Stimulated activated effector memory CD8-positive, alpha-beta T cell treated with anti-CD3 and anti-CD28 coated beads, Interleukin-12 subunit alpha, Interleukin-12 subunit beta, amount 100 ng/mL, for 72 hours (primary cell): ENCODE results near the gene DRAM2.

Experiments
- ATAC-seq: fragments of 150-1000 bp; cut with Tn5 transposase; 2 replicates; pipeline ENCODE4 v1.10.0; 2021
- DNase-seq, 2 donors: peaks; one replicate each; pipeline ENCODE4 v3.0.0; 2021 to 2022; ENCODE audit warnings: low spot score in 2 of 2
- H3K27ac Mint-ChIP-seq: one replicate; pipeline ENCODE4 v1.8.0; 2022; ENCODE audit warnings: mild to moderate bottlenecking, mixed read lengths
- H3K36me3 Mint-ChIP-seq: one replicate; pipeline ENCODE4 v1.8.0; 2022; ENCODE audit warnings: mild to moderate bottlenecking, mixed read lengths
- H3K4me1 Mint-ChIP-seq: one replicate; pipeline ENCODE4 v1.8.0; 2022; ENCODE audit warnings: mixed read lengths
- H3K4me3 Mint-ChIP-seq: one replicate; pipeline ENCODE4 v1.8.0; 2022; ENCODE audit warnings: mild to moderate bottlenecking, mixed read lengths
- H3K9me3 Mint-ChIP-seq: one replicate; pipeline ENCODE4 v1.8.0; 2022; ENCODE audit warnings: mixed read lengths

Gene DRAM2

GRCh38 chr1:111139956-111140679 lies at the start of gene DRAM2, which contains the start of gene CEPT1:
Gene DRAM2, minus strand, starts transcription at chr1:111140093. Its CDS starts 8,539 bp downstream, at chr1:111131554.
Gene CEPT1, plus strand, starts transcription at chr1:111140223. Its CDS starts 7,492 bp downstream, at chr1:111147715.
- Mint-ChIP-seq H3K36me3 (peaks cover 50% of the 10 kb centered on the region), H3K4me1 (peaks cover 42% of the 10 kb centered on the region)

DNA sequence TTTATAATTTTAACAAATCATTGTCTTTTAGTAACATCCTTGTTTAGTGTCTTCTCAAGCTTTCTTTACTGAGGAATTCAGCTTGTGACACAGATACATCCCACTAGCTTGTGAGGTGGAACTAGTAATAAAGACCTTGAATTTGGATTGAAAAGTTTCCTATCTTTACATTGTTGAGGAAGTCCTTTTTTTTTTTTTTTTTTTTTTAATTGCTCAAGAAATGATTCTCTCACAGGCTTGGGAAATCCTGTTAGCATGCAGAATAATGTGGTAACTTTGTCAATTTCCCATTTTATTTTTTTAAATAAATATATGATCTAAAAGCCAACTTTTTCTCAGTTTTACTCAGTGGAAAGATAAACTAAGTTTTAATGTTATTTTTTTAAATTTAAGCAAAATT lies 44.8 kb upstream of the DRAM2 start:
- no peaks in the 10 kb centered on the region for H3K9me3 Mint-ChIP-seq
- peaks cover 95% of the 10 kb centered on the region for H3K36me3 Mint-ChIP-seq
- DNase-seq (no peak), ATAC-seq (no peak)
- H3K4me3 Mint-ChIP-seq, result no peak overlapping the region
- H3K4me1 Mint-ChIP-seq, result peaks cover 50% of the 10 kb centered on the region
- peak overlapping the region; percentile 97 for H3K27ac Mint-ChIP-seq

More at GRCh38 chr1:111139956-111140679, at the start of gene DRAM2, which contains the start of gene CEPT1:
- H3K27ac Mint-ChIP-seq, result peak within 1 kb of the TSS; percentile 91
- ATAC-seq (peak; percentile 90), DNase-seq (peak; percentile 87 to 96)
- H3K9me3 Mint-ChIP-seq, result no peaks in the 10 kb centered on the region
- peak within 1 kb of the TSS; percentile 90 for H3K4me3 Mint-ChIP-seq

DNA sequence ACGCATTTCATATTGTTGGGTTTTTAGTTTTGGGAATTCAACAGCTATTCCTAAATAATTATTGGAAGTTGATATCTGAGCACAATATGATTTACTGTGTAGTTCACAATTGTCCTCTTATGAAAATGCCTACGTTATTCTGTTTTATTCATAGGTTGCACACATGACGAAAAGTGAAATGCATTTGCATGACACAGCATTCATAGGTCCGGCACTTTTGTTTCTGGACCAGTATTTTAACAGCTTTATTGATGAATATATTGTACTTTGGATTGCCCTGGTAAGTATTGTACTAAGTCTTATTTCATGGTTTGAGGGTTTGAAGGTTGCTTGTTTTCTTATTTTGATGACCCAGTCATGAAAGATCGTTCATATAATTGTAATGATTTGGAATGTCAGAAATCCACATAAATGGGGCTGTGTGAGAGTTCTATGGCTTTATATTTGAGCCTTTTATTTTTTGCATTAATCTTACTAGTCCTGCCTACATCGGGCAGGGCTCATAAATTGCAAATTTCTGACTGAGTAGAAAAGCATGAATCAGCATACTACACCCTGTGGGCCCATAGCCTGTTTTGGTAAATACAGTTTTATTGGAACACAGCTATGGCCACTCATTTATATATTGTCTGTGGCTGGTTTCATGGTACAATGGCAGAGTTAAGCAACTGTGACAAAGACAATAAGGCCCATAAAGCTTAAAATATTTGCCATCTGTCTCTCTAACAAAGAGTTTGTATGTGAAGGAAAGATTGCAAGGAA lies 43.6 kb upstream of the DRAM2 start:
- peak overlapping the region; percentile 26 for H3K27ac Mint-ChIP-seq
- DNase-seq, result no peak
- no peak overlapping the region for H3K4me3 Mint-ChIP-seq
- peaks cover 85% of the 10 kb centered on the region for H3K36me3 Mint-ChIP-seq
- H3K9me3 Mint-ChIP-seq, result no peaks in the 10 kb centered on the region
- H3K4me1 Mint-ChIP-seq, result peaks cover 39% of the 10 kb centered on the region
- ATAC-seq, result peak; percentile 48

DNA sequence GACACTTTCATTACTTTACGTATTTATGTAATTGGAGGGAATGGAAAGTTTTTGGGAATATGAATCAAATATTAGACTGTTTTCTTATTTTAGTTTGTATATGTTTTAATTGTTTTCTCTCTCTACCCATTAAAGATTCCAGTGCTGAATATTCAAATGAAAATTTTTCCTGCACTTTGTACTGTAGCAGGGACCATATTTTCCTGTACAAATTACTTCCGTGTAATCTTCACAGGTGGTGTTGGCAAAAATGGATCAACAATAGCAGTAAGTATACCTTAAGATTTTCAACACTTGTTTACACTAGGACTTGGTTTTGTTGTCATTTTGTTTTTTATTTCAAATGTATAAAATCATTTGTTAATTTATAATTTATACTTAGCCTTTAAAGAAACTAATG lies 42.2 kb upstream of the DRAM2 start:
- H3K9me3 Mint-ChIP-seq, result no peaks in the 10 kb centered on the region
- H3K4me3 Mint-ChIP-seq, result no peak overlapping the region
- H3K36me3 Mint-ChIP-seq, result peaks cover 83% of the 10 kb centered on the region
- H3K27ac Mint-ChIP-seq, result peak overlapping the region; percentile 77
- no peak for DNase-seq
- no peak for ATAC-seq
- peaks cover 27% of the 10 kb centered on the region for H3K4me1 Mint-ChIP-seq

DNA sequence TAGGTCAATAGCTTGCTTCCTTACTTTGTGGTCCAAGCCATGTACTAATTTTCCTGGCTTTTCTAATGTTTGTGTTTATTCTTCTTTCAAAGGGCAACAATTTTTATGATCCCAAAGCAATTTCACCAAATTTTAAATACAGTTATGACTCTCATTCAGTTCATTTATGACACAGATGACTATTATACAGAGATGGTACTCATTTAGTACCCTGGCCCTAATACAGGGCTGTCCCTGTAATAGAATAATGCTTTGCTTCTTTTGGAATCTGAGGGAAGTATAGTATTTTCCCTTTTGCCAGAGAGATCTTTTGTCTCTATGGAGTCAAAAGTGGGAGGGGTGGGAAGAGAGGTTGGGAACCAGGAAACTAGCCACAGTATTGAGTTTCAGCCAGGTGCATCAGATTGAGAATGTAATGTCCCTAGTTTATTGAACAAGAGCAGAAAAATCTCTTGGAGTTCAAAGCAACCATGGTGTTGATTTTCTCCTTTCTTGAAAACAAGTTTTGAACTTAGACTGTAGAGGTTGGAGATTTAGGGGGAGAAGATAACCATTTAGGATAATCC lies 40.2 kb upstream of the DRAM2 start:
- Mint-ChIP-seq H3K36me3 (peaks cover 75% of the 10 kb centered on the region), H3K4me3 (no peak overlapping the region), H3K9me3 (no peaks in the 10 kb centered on the region), H3K4me1 (peaks cover 21% of the 10 kb centered on the region), H3K27ac (peak overlapping the region; percentile 71)
- DNase-seq (no peak), ATAC-seq (peak; percentile 69)

GRCh38 chr1:111176678-111177077 lies 36.8 kb upstream of the DRAM2 start:
- Mint-ChIP-seq H3K36me3 (peaks cover 72% of the 10 kb centered on the region), H3K9me3 (no peaks in the 10 kb centered on the region), H3K4me3 (no peak overlapping the region), H3K27ac (no peak overlapping the region), H3K4me1 (peaks cover 10% of the 10 kb centered on the region)
- no peak for ATAC-seq
- no peak for DNase-seq

DNA sequence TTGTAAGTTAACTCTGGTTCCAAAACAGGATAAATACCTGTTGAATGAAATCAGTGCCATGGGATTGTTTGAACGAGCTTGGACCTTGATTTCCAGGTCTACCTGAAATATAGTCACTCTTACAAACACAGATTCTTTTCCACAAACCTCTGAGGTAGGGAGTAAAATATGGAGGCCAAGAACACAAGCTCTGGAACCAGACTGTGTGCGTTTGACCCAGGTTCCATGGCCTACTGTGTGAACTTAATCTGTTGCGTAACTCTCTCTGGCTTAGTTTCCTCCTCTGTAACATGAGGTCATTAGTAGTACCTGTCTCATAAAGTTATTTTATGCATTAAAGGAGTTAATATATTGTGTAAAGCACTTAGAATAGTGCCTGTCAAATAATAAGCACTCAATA lies 35.5 kb upstream of the DRAM2 start:
- no peaks in the 10 kb centered on the region for H3K9me3 Mint-ChIP-seq
- ATAC-seq (no peak), DNase-seq (no peak)
- H3K36me3 Mint-ChIP-seq, result peaks cover 67% of the 10 kb centered on the region
- H3K27ac Mint-ChIP-seq, result peak overlapping the region; percentile 26
- no peak overlapping the region for H3K4me3 Mint-ChIP-seq
- peaks cover 10% of the 10 kb centered on the region for H3K4me1 Mint-ChIP-seq

DNA sequence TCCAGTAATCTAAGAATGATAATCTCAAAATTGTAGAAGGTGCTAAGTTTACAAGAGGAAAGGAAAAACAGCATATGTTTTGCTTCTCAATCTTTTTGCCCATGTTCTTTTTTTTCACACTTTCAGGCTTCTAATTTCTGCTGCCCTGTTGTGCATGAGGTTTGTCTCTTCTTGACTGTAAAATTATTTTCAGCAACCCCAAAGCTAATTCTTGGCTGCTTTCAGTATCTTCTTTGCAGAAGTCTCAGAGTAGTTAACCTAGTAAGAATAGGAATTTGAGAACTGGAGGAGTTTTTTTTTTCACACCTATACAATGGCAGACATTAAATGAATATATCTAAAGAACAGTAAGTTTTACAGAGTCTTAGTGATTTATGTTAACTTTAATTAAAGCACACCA lies 34.2 kb upstream of the DRAM2 start:
- Mint-ChIP-seq H3K4me3 (no peak overlapping the region), H3K9me3 (no peaks in the 10 kb centered on the region), H3K27ac (peak overlapping the region; percentile 35), H3K4me1 (peaks cover 10% of the 10 kb centered on the region), H3K36me3 (peaks cover 77% of the 10 kb centered on the region)
- ATAC-seq (no peak), DNase-seq (no peak)

DNA sequence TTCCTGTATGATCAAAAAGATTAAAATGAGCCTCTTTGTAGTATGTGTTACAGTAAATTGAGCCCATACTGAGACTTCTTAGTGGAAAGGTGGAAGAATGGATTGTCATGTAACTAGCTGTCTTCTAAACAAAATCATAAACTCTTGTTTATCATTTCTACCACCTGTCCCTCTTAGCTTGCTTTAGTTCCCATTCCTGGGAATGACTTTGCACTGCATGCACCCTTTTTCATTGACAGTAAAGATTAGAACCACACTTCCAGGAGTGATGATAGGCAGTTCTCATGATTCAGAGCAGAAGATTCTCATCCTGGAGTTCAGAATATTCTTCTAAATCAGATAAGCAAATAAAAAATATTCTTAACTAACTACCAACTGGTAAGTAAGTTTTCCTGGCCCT lies 32.6 kb upstream of the DRAM2 start:
- H3K9me3 Mint-ChIP-seq, result no peaks in the 10 kb centered on the region
- no peak overlapping the region for H3K4me3 Mint-ChIP-seq
- no peak for DNase-seq
- H3K4me1 Mint-ChIP-seq, result peaks cover 10% of the 10 kb centered on the region
- H3K27ac Mint-ChIP-seq, result peak overlapping the region; percentile 35
- no peak for ATAC-seq
- H3K36me3 Mint-ChIP-seq, result peaks cover 81% of the 10 kb centered on the region

- no peak overlapping the region for H3K4me3 Mint-ChIP-seq
- no peak for ATAC-seq
- peaks cover 84% of the 10 kb centered on the region for H3K36me3 Mint-ChIP-seq
- H3K4me1 Mint-ChIP-seq, result peaks cover 6% of the 10 kb centered on the region
- DNase-seq, result no peak
- H3K27ac Mint-ChIP-seq, result no peak overlapping the region
- H3K9me3 Mint-ChIP-seq, result no peaks in the 10 kb centered on the region
Observed at GRCh38 chr1:111164151-111164550, 24.3 kb upstream of the DRAM2 start.

DNA sequence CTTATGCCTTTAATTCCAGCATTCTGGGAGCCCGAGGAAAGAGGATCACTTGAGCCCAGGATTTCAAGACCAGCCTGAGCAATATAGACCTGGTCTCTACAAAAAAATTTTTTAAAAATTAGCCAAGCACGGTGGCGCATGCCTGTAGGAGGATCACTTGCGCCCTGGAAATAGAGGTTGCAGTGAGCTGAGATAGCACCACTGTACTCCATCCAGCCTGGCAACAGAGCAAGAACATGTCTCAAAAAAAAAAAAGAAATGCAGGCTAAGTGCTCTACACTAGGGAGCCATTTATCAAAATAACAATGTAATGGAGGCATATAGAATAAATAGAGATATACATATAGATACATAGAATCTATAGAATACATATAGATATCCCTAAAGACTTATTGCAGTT lies 23.5 kb upstream of the DRAM2 start:
- DNase-seq, result no peak
- Mint-ChIP-seq H3K4me1 (peaks cover 6% of the 10 kb centered on the region), H3K36me3 (peaks cover 84% of the 10 kb centered on the region), H3K27ac (no peak overlapping the region), H3K9me3 (no peaks in the 10 kb centered on the region), H3K4me3 (no peak overlapping the region)
- no peak for ATAC-seq

DNA sequence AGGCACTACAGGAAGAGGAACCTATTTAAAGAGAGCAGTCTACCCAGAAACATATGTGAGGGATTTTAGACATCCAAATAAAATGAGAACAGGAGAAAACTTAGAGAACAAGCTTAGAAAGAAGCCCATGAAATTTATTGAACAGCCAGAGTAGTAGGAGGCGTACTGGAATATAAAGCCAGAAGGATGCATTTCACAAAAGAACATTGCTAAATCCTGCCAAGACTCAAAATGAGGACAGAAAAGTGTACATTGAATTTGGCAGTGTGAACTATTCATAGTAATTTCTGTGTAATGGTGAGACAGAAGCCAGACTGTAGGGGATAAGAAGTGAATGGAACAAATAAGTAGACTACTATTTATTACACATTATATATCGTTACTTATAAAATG lies 22.6 kb upstream of the DRAM2 start:
- DNase-seq (no peak), ATAC-seq (no peak)
- Mint-ChIP-seq H3K36me3 (peaks cover 76% of the 10 kb centered on the region), H3K4me1 (peaks cover 6% of the 10 kb centered on the region), H3K4me3 (no peak overlapping the region), H3K9me3 (no peaks in the 10 kb centered on the region), H3K27ac (no peak overlapping the region)

DNA sequence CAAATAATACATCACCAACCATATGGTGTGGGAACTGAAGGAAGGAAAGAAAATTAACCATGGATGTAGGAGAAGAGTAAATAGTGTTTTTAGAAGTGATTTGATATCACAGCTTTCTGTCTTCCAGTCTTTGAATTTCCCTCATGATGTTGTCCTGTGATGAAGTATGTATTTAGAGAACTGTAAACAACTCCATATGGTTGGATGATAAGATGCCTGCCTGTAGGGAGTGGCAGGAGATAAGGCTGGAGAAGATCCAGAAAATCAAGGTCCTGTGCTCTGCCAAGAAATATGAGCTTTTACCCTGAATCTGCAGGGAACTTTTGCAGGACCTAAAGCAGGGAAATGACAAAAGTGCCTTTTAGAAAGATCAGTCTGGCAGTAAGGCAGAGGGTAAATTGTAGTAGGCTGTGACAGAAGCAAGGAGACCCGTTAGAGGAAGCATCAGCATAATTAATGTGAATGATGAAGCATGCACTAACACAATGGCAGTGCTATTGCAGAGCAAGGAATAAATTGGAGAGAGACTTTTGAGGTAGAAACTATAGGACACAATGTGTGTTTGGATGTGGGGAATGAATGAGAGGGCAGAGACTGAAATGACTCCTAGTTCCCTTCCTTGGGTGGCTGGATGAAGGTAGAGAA lies 22.1 kb upstream of the DRAM2 start:
- no peak overlapping the region for H3K4me3 Mint-ChIP-seq
- H3K9me3 Mint-ChIP-seq, result no peaks in the 10 kb centered on the region
- no peak for DNase-seq
- peaks cover 6% of the 10 kb centered on the region for H3K4me1 Mint-ChIP-seq
- no peak for ATAC-seq
- peaks cover 75% of the 10 kb centered on the region for H3K36me3 Mint-ChIP-seq
- no peak overlapping the region for H3K27ac Mint-ChIP-seq

DNA sequence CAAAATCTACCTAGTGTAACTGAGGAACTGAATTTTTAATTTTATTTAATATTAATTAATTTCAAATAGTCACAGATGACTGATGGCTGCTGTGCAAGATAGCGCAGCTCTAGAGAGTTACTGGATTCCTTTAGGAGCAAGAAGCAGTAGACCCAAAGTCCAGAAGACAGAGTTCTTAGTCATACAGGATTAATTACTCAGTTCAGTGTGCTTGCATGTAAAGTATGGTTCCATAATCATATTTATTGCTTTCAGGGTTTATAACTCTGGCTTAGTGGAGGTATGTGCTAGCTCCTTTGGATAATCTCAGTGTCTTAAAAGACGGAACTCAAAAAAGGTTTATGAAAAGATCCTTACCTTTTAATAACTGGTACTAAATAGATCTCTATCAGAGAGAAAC lies 17.5 kb upstream of the DRAM2 start:
- no peak for ATAC-seq
- Mint-ChIP-seq H3K9me3 (no peaks in the 10 kb centered on the region), H3K36me3 (peaks cover 86% of the 10 kb centered on the region), H3K4me3 (no peak overlapping the region), H3K4me1 (peaks cover 43% of the 10 kb centered on the region), H3K27ac (no peak overlapping the region)
- DNase-seq, result no peak
